Nephron progenitor cell (in vitro differentiated cells): ENCODE measurements around the gene HNRNPF.
"Not testable (repeated sequence)": the region's sequence is repeated elsewhere in the genome, so short reads cannot be mapped to it uniquely, and the experiment has no call there.

Experiments used
- DNase-seq: peaks from one replicate; pipeline ENCODE4 v3.0.0; 2021
- H3K27ac Mint-ChIP-seq: 2 replicates; pipeline ENCODE4 v1.8.0; 2021; ENCODE audit warnings: mild to moderate bottlenecking, moderate library complexity, mixed read lengths
- H3K27me3 Mint-ChIP-seq: 2 replicates; pipeline ENCODE4 v1.8.0; 2021; ENCODE audit warnings: mild to moderate bottlenecking, low read depth, mixed read lengths; ENCODE audit not compliant: poor library complexity
- H3K36me3 Mint-ChIP-seq: 2 replicates; pipeline ENCODE4 v1.8.0; 2021; ENCODE audit warnings: low read depth, mixed read lengths
- H3K4me1 Mint-ChIP-seq: 2 replicates; pipeline ENCODE4 v1.8.0; 2021; ENCODE audit warnings: mixed read lengths
- H3K4me3 Mint-ChIP-seq: 2 replicates; pipeline ENCODE4 v1.8.0; 2021; ENCODE audit warnings: mild to moderate bottlenecking, moderate library complexity, mixed read lengths
- H3K9me3 Mint-ChIP-seq: 2 replicates; pipeline ENCODE4 v1.8.0; 2021; ENCODE audit warnings: mild to moderate bottlenecking, moderate library complexity, mixed read lengths
- CTCF ChIP-seq: fragments of 200-600 bp; sonication (generic); IDR thresholded peaks from 2 replicates; pipeline ENCODE4 v1.5.0; 2021; ENCODE audit warnings: antibody characterized with exemption

HNRNPF gene

GRCh38 chr10:43448742-43449141 is 39.8 kb upstream of the HNRNPF start:
- no peak for TF ChIP-seq CTCF
- Mint-ChIP-seq H3K9me3 (peaks cover 41% of the 10 kb centered on the region), H3K27ac (no peak overlapping the region)

GRCh38 chr10:43446219-43447017 is 37.4 kb upstream of the HNRNPF start:
- H3K4me3 Mint-ChIP-seq, DNase-seq, H3K4me1 Mint-ChIP-seq, H3K27me3 Mint-ChIP-seq, H3K27ac Mint-ChIP-seq: not testable (repeated sequence)
- Mint-ChIP-seq H3K9me3 (peaks cover 41% of the 10 kb centered on the region), H3K36me3 (peaks cover 30% of the 10 kb centered on the region)

More at GRCh38 chr10:43448742-43449141, 39.8 kb upstream of the HNRNPF start:
- no peak for DNase-seq
- Mint-ChIP-seq H3K4me1 (peaks cover 13% of the 10 kb centered on the region), H3K36me3 (peaks cover 30% of the 10 kb centered on the region), H3K4me3 (no peak overlapping the region), H3K27me3 (peaks cover 7% of the 10 kb centered on the region)

DNA sequence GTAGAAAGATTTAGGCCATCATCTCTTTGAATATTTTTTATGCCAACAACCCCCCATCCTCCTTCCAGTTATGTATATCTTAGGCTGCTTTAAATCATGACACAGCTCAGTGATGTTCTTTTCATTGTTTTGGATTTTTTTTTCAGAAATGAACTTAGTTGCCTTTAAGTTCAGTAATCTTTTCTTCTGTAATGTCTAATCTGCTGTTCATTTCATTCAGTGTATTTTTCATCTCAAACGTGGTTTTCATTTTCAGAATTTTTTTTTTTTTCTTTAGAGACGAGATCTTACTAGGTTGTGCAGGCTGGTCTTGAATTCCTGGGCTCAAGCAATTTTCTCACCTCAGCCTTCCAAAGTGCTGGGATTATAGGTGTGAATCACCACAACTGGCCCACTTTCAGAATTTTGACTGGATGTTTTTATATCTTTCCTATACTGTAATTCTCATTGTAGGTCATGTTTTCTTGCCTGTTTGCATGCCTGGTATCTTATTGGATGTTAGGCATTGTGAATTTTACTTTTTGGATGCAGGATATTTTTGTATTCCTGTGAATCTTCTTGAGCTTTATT is 36.0 kb upstream of the HNRNPF start:
- H3K27ac Mint-ChIP-seq = no peak overlapping the region
- DNase-seq = no peak
- peaks cover 41% of the 10 kb centered on the region for H3K9me3 Mint-ChIP-seq
- peaks cover 30% of the 10 kb centered on the region for H3K36me3 Mint-ChIP-seq
- no peak for TF ChIP-seq CTCF
- H3K27me3 Mint-ChIP-seq = peaks cover 4% of the 10 kb centered on the region
- H3K4me3 Mint-ChIP-seq = no peak overlapping the region
- no peaks in the 10 kb centered on the region for H3K4me1 Mint-ChIP-seq

DNA sequence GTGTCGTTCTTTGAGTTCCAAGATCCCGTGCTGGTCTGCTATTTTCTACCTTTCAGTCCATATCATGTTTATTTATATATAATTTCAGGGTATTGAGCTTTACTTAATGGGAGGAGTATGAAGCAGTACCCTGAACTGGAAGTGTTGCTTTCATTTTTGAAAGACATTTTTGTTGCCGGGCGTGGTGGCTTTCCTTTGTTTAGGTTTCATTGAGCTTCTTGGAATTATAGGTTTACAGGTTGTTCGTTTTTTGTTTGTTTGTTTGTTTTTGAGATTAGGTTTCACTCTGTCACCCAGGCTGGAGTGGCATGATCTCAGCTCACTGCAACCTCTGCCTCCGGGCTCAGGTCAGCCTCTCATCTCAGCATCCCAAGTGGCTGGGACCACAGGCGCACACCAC is 35.3 kb upstream of the HNRNPF start:
- Mint-ChIP-seq H3K4me1 (no peaks in the 10 kb centered on the region), H3K27me3 (peaks cover 4% of the 10 kb centered on the region), H3K4me3 (no peak overlapping the region), H3K36me3 (peaks cover 30% of the 10 kb centered on the region), H3K27ac (no peak overlapping the region), H3K9me3 (peaks cover 41% of the 10 kb centered on the region)
- no peak for DNase-seq
- TF ChIP-seq CTCF = no peak

DNA sequence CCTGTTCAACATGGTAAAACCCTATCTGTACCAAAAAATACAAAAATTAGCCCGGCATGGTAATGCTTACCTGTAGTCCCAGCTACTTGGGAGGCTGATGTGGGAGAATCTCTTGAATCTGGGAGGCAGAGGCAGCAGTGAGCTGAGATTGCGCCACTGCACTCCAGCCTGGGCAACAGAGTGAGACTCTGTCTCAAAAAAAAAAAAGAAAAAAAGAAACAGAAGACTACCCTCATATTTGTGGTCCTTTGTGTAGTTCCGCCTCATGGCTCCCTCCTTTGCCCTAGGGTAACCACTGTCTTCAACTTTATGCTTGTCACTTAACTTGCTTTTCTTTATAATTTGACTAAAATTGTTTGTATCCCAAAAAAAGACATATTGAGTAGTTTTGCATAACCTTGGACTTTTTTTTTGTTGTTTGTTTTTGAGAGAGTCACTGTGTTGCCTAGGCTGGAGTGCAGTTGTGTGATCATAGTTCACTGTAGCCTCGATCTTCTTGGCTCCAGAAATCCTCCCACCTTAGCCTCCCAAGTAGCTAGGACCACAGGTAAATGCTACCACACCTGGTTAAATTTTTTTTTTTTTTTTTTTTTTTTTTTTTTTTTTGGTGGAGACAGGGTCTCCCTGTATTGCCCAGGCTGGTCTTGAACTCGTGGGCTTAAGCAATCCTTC is 31.6 kb upstream of the HNRNPF start:
- TF ChIP-seq CTCF = no peak
- no peaks in the 10 kb centered on the region for H3K27me3 Mint-ChIP-seq
- no peak overlapping the region for H3K4me3 Mint-ChIP-seq
- H3K27ac Mint-ChIP-seq = peak overlapping the region; percentile 39
- DNase-seq = no peak
- peaks cover 23% of the 10 kb centered on the region for H3K36me3 Mint-ChIP-seq
- H3K9me3 Mint-ChIP-seq = peaks cover 21% of the 10 kb centered on the region
- peaks cover 17% of the 10 kb centered on the region for H3K4me1 Mint-ChIP-seq

DNA sequence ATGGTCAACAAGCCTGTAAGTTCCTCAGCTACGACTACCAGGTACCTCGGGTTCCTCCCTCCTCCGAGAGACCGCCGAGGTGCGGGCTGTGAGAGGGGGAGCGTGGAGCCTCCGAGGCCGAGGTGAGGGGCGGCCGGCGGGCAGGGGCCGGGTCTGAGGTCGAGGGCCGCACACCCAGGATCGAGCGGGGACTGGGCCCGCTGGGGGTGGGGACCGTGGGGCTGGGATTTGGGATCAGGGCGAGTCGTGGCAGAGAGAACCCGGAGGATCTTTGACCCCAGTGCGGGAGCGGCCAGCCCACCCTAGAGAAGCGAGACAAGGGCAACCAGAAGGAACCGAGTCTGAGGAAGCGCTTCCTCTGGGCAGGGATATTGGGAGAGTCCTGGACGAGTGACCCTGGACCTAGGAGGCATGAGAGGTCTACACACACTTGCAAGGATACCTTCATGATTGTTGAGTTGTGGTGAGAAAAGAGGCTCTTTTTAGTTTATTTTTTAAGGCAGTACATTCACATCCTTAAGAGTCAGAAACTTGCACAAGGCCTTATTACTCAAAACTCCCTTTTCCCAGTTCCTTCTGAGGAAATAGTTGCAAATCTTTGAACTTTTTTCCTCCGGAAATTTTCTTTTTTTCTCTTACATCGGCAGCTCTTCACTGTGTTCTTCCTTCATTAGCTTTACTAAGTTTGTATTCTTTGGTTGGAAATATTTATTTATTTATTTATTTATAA is 28.3 kb upstream of the HNRNPF start:
- TF ChIP-seq CTCF = no peak
- Mint-ChIP-seq H3K9me3 (peaks cover 8% of the 10 kb centered on the region), H3K4me1 (peaks cover 17% of the 10 kb centered on the region), H3K27me3 (no peaks in the 10 kb centered on the region), H3K27ac (peak overlapping the region; percentile 98), H3K4me3 (peak overlapping the region; percentile 95), H3K36me3 (peaks cover 10% of the 10 kb centered on the region)
- DNase-seq = no peak
